ENCODE results near the gene VWA3B.
"Not testable (repeated sequence)": the region's sequence is repeated elsewhere in the genome, so short reads cannot be mapped to it uniquely, and the experiment has no call there.

- not testable (repeated sequence) for TF ChIP-seq POLR2A (IDR thresholded peaks at IDR 0.05; ENCODE audit: low read depth, low read length); RAD21 (IDR thresholded peaks at IDR 0.05; ENCODE audit: low read length); SMC3 (IDR thresholded peaks at IDR 0.05; ENCODE audit: low read depth, low read length); RFX5 (IDR thresholded peaks at IDR 0.05; ENCODE audit: low read depth, low read length); BHLHE40 (IDR thresholded peaks at IDR 0.05; ENCODE audit: low read depth, low read length); CEBPB (IDR thresholded peaks at IDR 0.05; ENCODE audit: low read depth, low read length); MAZ (IDR thresholded peaks at IDR 0.05; ENCODE audit: borderline replicate concordance, low read depth, low read length); MAFK (IDR thresholded peaks at IDR 0.05; ENCODE audit: low read depth, low read length); RCOR1 (IDR thresholded peaks at IDR 0.05; ENCODE audit: insufficient replicate concordance, low read length); FOS (IDR thresholded peaks at IDR 0.05; ENCODE audit: low read depth, low read length)
- TF ChIP-seq, protein P1, sequence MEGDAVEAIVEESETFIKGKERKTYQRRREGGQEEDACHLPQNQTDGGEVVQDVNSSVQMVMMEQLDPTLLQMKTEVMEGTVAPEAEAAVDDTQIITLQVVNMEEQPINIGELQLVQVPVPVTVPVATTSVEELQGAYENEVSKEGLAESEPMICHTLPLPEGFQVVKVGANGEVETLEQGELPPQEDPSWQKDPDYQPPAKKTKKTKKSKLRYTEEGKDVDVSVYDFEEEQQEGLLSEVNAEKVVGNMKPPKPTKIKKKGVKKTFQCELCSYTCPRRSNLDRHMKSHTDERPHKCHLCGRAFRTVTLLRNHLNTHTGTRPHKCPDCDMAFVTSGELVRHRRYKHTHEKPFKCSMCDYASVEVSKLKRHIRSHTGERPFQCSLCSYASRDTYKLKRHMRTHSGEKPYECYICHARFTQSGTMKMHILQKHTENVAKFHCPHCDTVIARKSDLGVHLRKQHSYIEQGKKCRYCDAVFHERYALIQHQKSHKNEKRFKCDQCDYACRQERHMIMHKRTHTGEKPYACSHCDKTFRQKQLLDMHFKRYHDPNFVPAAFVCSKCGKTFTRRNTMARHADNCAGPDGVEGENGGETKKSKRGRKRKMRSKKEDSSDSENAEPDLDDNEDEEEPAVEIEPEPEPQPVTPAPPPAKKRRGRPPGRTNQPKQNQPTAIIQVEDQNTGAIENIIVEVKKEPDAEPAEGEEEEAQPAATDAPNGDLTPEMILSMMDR (conservative IDR thresholded peaks at IDR 0.05; ENCODE audit: low read depth, low read length), result not testable (repeated sequence)
These were observed 233.2 kb downstream of the VWA3B start for GRCh38 chr2:98320171-98320570.

Data from IMR-90 (cell line).